GM19099 (cell line): ENCODE results near the gene AMBP.

Source experiments
- POLR2A ChIP-seq: IDR thresholded peaks from 3 replicates; pipeline ENCODE4 v1.6.1; 2011; ENCODE audit warnings: low read depth; ENCODE audit not compliant: insufficient read length; ENCODE audit errors: extremely low read depth

The AMBP gene

GRCh38 chr9:114057161-114057885 lies 20.8 kb downstream of the AMBP start:
- TF ChIP-seq POLR2A, result no peak

GRCh38 chr9:114056527-114056926 lies 21.6 kb downstream of the AMBP start:
- no peak for TF ChIP-seq POLR2A

GRCh38 chr9:114055894-114056293 lies 22.2 kb downstream of the AMBP start:
- TF ChIP-seq POLR2A, result no peak

GRCh38 chr9:114055061-114055460 lies 23.0 kb downstream of the AMBP start:
- no peak for TF ChIP-seq POLR2A

GRCh38 chr9:114054191-114054690 lies 23.9 kb downstream of the AMBP start:
- TF ChIP-seq POLR2A, result no peak

- no peak for TF ChIP-seq POLR2A
Measured at GRCh38 chr9:114053246-114054005, 24.7 kb downstream of the AMBP start.

- TF ChIP-seq POLR2A, result no peak
Measured at GRCh38 chr9:114051706-114052105, 26.4 kb downstream of the AMBP start.

GRCh38 chr9:114051281-114051680 lies 26.8 kb downstream of the AMBP start:
- TF ChIP-seq POLR2A, result no peak

- TF ChIP-seq POLR2A, result no peak
Measured at GRCh38 chr9:114050646-114051045, 27.5 kb downstream of the AMBP start.

- no peak for TF ChIP-seq POLR2A
Measured at GRCh38 chr9:114050226-114050568, 27.9 kb downstream of the AMBP start.

GRCh38 chr9:114049441-114050225 lies 28.5 kb downstream of the AMBP start:
- TF ChIP-seq POLR2A, result no peak

- no peak for TF ChIP-seq POLR2A
Measured at GRCh38 chr9:114048533-114049415, 29.3 kb downstream of the AMBP start.

GRCh38 chr9:114047717-114048116 lies 30.4 kb downstream of the AMBP start:
- no peak for TF ChIP-seq POLR2A

- TF ChIP-seq POLR2A, result no peak
Measured at GRCh38 chr9:114046875-114047274, 31.2 kb downstream of the AMBP start.
